Keratinocyte (primary cell): ENCODE results near the gene DSTN.

ENCODE experiments used
- CTCF ChIP-seq, 3 experiments: IDR thresholded peaks in 1 of 3; conservative IDR thresholded peaks in 1 of 3; optimal IDR thresholded peaks in 1 of 3; 2 replicates in 2 of 3; 3 replicates in 1 of 3; pipeline versions ENCODE3 to v1.5.1; 2011; ENCODE audit warnings: low read length in 3 of 3, mild to moderate bottlenecking in 3 of 3, moderate library complexity in 2 of 3, control low read depth in 1 of 3, inconsistent platforms in 1 of 3; ENCODE audit not compliant: insufficient read depth in 2 of 3; ENCODE audit errors: extremely low read depth in 1 of 3
- EZH2 ChIP-seq: IDR thresholded peaks from one replicate; pipeline ENCODE4 v1.6.1; 2012; ENCODE audit warnings: inconsistent platforms, mild to moderate bottlenecking, low read length, moderate library complexity

GRCh38 chr20:17626217-17627007 lies 56.5 kb downstream of the DSTN start:
- TF ChIP-seq CTCF (optimal IDR thresholded peaks at IDR 0.05 in 1 of 3, IDR thresholded peaks at IDR 0.05 in 1 of 3, conservative IDR thresholded peaks at IDR 0.05 in 1 of 3; ENCODE audit: extremely low read depth in 1 of 3, insufficient read depth in 2 of 3, low read length in 3 of 3) (no peak), EZH2 (no peak)
